Astrocyte (in vitro differentiated cells and primary cell): ENCODE data around the gene AAR2. TPM values are rescaled to one million over a fixed set of nuclear protein-coding genes. Genes with fewer than 3 reads are reported as not detected.

Experiments
- DNase-seq: peaks from one replicate; pipeline ENCODE4 v3.0.0-alpha.2; 2010; ENCODE audit warnings: low read depth
- FAIRE-seq: peaks from 2 replicates; lab custom pipeline; 2011; peaks lifted over from hg19 to GRCh38; lab: Jason Lieb, UNC
- H2AFZ ChIP-seq: 2 replicates; pipeline ENCODE4 v1.6.0; 2012; ENCODE audit warnings: low read depth, low read length, inconsistent platforms
- H3K27ac ChIP-seq: 2 replicates; pipeline ENCODE4 v1.5.1; 2011; ENCODE audit warnings: low read depth, low read length, inconsistent platforms
- H3K27me3 ChIP-seq: 2 replicates; pipeline ENCODE4 v1.6.0; 2011; ENCODE audit warnings: low read length, inconsistent platforms; ENCODE audit not compliant: insufficient read depth
- H3K36me3 ChIP-seq: 2 replicates; pipeline ENCODE4 v1.5.1; 2011; ENCODE audit warnings: low read length, inconsistent platforms; ENCODE audit not compliant: insufficient read depth
- H3K4me1 ChIP-seq: 2 replicates; pipeline ENCODE4 v1.5.1; 2011; ENCODE audit warnings: low read length, inconsistent platforms; ENCODE audit not compliant: insufficient read depth
- H3K4me2 ChIP-seq: 2 replicates; pipeline ENCODE4 v1.6.0; 2012; ENCODE audit warnings: low read length, inconsistent platforms
- H3K4me3 ChIP-seq: 2 replicates; pipeline ENCODE4 v1.5.1; 2011; ENCODE audit warnings: low read depth, mild to moderate bottlenecking, low read length, inconsistent platforms; ENCODE audit not compliant: insufficient read depth
- H3K79me2 ChIP-seq: 2 replicates; pipeline ENCODE4 v1.6.0; 2012; ENCODE audit warnings: mild to moderate bottlenecking, low read length, inconsistent platforms; ENCODE audit not compliant: insufficient read depth
- H3K9ac ChIP-seq: 2 replicates; pipeline ENCODE4 v1.6.0; 2012; ENCODE audit warnings: mild to moderate bottlenecking, low read length, inconsistent platforms
- H3K9me3 ChIP-seq: 2 replicates; pipeline ENCODE4 v1.5.1; 2012; ENCODE audit warnings: low read depth, mild to moderate bottlenecking, low read length, inconsistent platforms; ENCODE audit not compliant: insufficient read depth
- H4K20me1 ChIP-seq: 2 replicates; pipeline ENCODE4 v1.6.0; 2012; ENCODE audit warnings: low read length, inconsistent platforms; ENCODE audit not compliant: insufficient read depth
- H3K27ac Mint-ChIP-seq: one replicate; pipeline ENCODE4 v1.8.0; 2021; ENCODE audit warnings: mild to moderate bottlenecking, mixed read lengths; ENCODE audit not compliant: unreplicated experiment
- H3K27me3 Mint-ChIP-seq: one replicate; pipeline ENCODE4 v1.8.0; 2021; ENCODE audit warnings: low read depth, mixed read lengths; ENCODE audit not compliant: unreplicated experiment
- H3K36me3 Mint-ChIP-seq: one replicate; pipeline ENCODE4 v1.8.0; 2021; ENCODE audit warnings: low read depth, mixed read lengths; ENCODE audit not compliant: unreplicated experiment
- H3K4me1 Mint-ChIP-seq: one replicate; pipeline ENCODE4 v1.8.0; 2021; ENCODE audit warnings: low read depth, mixed read lengths; ENCODE audit not compliant: unreplicated experiment
- H3K4me3 Mint-ChIP-seq: one replicate; pipeline ENCODE4 v1.8.0; 2021; ENCODE audit warnings: mild to moderate bottlenecking, moderate library complexity, mixed read lengths; ENCODE audit not compliant: unreplicated experiment
- H3K9me3 Mint-ChIP-seq: one replicate; pipeline ENCODE4 v1.8.0; 2021; ENCODE audit warnings: mild to moderate bottlenecking, mixed read lengths; ENCODE audit not compliant: unreplicated experiment
- EZH2 ChIP-seq: IDR thresholded peaks from 2 replicates; pipeline ENCODE4 v1.6.1; 2012; ENCODE audit warnings: mild to moderate bottlenecking, low read length, inconsistent platforms; ENCODE audit not compliant: insufficient read depth
- total RNA-seq: library from RNA; stranded (reverse); gene quantifications from 2 replicates; pipeline ENCODE4 v1.2.1, GENCODE V29; 2021
- TF ChIP-seq, protein P1 (sequence below): IDR thresholded peaks from 2 replicates; pipeline ENCODE4 v1.5.1; 2011; ENCODE audit warnings: low read depth, mild to moderate bottlenecking, inconsistent platforms, low read length, moderate library complexity; ENCODE audit not compliant: insufficient read depth

AAR2 gene
- total RNA-seq, 1 donor from 2014 or later: 21.7 TPM

DNA sequence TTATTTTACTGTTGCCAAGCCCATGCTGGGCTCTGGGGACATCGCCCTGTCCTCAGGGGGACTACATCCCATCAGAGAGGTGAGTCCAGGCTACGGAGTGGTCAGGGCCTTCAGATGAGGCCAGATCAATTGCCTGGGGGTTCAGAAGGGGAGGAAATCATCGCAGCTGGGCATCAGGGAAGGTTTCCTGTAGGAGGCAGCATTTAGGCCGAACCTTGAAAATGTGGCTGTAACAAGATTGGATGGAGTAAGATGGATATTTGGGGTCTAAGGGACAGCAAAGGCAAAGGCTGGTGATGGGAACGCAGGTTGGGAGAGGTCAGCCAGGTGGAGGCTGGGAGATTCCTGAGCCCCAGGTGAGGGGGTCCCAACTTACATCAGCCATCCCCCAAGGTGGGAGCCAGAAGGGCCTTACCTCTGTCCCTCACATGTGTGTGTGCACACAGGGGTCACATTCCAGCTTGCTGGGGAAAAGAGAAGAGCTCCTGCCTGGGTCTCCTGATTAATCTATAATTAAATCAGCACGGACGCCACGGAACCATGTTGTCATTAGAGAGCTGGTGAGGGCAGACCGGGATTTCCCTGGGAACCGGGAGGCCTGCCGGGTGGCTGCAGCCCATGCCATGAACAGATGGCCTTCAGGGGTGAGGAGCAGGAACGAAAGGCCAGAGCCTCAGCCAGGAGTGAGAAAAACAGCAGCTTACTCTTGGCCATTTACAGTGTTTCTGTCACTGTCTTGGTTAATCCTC is 39.3 kb downstream of the AAR2 start:
- no peaks in the 10 kb centered on the region for H3K36me3 Mint-ChIP-seq
- peaks cover 2% of the 10 kb centered on the region for H3K4me1 Mint-ChIP-seq
- H3K27me3 ChIP-seq: peaks cover 18% of the 10 kb centered on the region

DNA sequence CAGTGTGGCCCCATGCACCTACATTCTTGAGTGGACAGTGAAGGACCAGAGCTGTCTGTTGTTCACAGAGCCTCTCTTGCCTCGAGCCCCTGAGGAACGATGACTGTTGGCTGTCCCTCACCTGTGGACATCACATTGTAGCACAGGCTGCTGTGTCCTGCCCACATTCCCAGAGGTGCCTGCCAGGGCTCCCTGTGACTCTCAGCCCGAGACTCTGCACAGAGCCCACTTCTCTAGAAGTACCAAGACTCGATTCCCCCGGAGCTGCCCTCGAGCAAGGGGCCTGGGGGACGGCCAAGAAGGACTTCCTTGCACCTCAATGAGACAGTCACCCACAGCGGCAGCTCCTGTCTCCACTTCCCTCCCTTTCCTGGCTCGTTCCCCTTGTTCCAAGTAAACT is 41.3 kb downstream of the AAR2 start:
- H3K4me1 ChIP-seq: no peaks in the 10 kb centered on the region
- H3K27ac Mint-ChIP-seq: no peak overlapping the region

More for the DNA sequence above, 39.3 kb downstream of the AAR2 start:
- no peak for TF ChIP-seq EZH2
- TF ChIP-seq, protein P1, sequence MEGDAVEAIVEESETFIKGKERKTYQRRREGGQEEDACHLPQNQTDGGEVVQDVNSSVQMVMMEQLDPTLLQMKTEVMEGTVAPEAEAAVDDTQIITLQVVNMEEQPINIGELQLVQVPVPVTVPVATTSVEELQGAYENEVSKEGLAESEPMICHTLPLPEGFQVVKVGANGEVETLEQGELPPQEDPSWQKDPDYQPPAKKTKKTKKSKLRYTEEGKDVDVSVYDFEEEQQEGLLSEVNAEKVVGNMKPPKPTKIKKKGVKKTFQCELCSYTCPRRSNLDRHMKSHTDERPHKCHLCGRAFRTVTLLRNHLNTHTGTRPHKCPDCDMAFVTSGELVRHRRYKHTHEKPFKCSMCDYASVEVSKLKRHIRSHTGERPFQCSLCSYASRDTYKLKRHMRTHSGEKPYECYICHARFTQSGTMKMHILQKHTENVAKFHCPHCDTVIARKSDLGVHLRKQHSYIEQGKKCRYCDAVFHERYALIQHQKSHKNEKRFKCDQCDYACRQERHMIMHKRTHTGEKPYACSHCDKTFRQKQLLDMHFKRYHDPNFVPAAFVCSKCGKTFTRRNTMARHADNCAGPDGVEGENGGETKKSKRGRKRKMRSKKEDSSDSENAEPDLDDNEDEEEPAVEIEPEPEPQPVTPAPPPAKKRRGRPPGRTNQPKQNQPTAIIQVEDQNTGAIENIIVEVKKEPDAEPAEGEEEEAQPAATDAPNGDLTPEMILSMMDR: no peak
- Histone ChIP-seq H3K79me2 (no peaks in the 10 kb centered on the region), H4K20me1 (no peaks in the 10 kb centered on the region), H3K9ac (no peak overlapping the region), H3K9me3 (no peaks in the 10 kb centered on the region), H3K27ac (no peak overlapping the region), H3K4me2 (no peak overlapping the region), H3K36me3 (no peaks in the 10 kb centered on the region), H3K4me1 (no peaks in the 10 kb centered on the region), H2AFZ (no peak overlapping the region), H3K4me3 (no peak overlapping the region)
- H3K27ac Mint-ChIP-seq: no peak overlapping the region
- DNase-seq (no peak), FAIRE-seq (no peak)
- no peak overlapping the region for H3K4me3 Mint-ChIP-seq
- no peaks in the 10 kb centered on the region for H3K9me3 Mint-ChIP-seq
- H3K27me3 Mint-ChIP-seq: peaks cover 20% of the 10 kb centered on the region

More for the DNA sequence above, 41.3 kb downstream of the AAR2 start:
- no peak overlapping the region for H3K4me2 ChIP-seq
- no peak overlapping the region for H3K27ac ChIP-seq
- H4K20me1 ChIP-seq: no peaks in the 10 kb centered on the region
- TF ChIP-seq, protein P1: no peak
- TF ChIP-seq EZH2: no peak
- no peak overlapping the region for H3K4me3 ChIP-seq
- Mint-ChIP-seq H3K4me1 (no peaks in the 10 kb centered on the region), H3K9me3 (no peaks in the 10 kb centered on the region), H3K36me3 (no peaks in the 10 kb centered on the region), H3K27me3 (peaks cover 20% of the 10 kb centered on the region), H3K4me3 (no peak overlapping the region)
- DNase-seq (no peak), FAIRE-seq (no peak)
- H3K36me3 ChIP-seq: no peaks in the 10 kb centered on the region
- H3K79me2 ChIP-seq: no peaks in the 10 kb centered on the region
- no peak overlapping the region for H3K9ac ChIP-seq
- no peaks in the 10 kb centered on the region for H3K9me3 ChIP-seq
- peaks cover 25% of the 10 kb centered on the region for H3K27me3 ChIP-seq
- no peak overlapping the region for H2AFZ ChIP-seq
